ENCODE measurements around the gene IFNLR1. TPM values are rescaled to one million over a fixed set of nuclear protein-coding genes. Genes with fewer than 3 reads are reported as not detected.
"Not testable (repeated sequence)": the region's sequence is repeated elsewhere in the genome, so short reads cannot be mapped to it uniquely, and the experiment has no call there.

IFNLR1 gene
- total and polyA plus RNA-seq, 5 donors from 2014 or later: 0.36 to 2.8 (median 0.67) TPM

- peaks cover 9% of the 10 kb centered on the region for H3K27me3 Mint-ChIP-seq
- no peak overlapping the region for H3K27ac Mint-ChIP-seq
- H3K4me3 Mint-ChIP-seq: no peak overlapping the region
- no peaks in the 10 kb centered on the region for H3K4me1 ChIP-seq (ENCODE audit: control insufficient read depth, insufficient read depth, low read length, poor library complexity, severe bottlenecking)
- H3K9me3 ChIP-seq (ENCODE audit: control insufficient read depth in 2 of 2, low read length in 2 of 2): no peaks in the 10 kb centered on the region
- no peak overlapping the region for H3K27ac ChIP-seq (ENCODE audit: insufficient read depth, low read length, poor library complexity, severe bottlenecking)
- H3K36me3 Mint-ChIP-seq: no peaks in the 10 kb centered on the region
- no peak for ATAC-seq (ENCODE audit: low read depth in 2 of 2)
- peaks cover 0 to 2% (median 0%) of the 10 kb centered on the region in 7 donors for H3K9me3 Mint-ChIP-seq
- H3K27me3 ChIP-seq (ENCODE audit: control insufficient read depth, insufficient read depth, low read length): no peaks in the 10 kb centered on the region
- no peaks in the 10 kb centered on the region for H3K36me3 ChIP-seq (ENCODE audit: control insufficient read depth, insufficient read depth, low read length)
- no peaks in the 10 kb centered on the region for H3K4me1 Mint-ChIP-seq
- no peak for DNase-seq
- no peak overlapping the region for H3K4me3 ChIP-seq (ENCODE audit: low read depth, low read length)
Observed at GRCh38 chr1:24210195-24210627, 23.1 kb upstream of the IFNLR1 start.

- H3K4me1 ChIP-seq (ENCODE audit: control insufficient read depth, insufficient read depth, low read length, poor library complexity, severe bottlenecking): no peaks in the 10 kb centered on the region
- no peak overlapping the region for H3K27ac Mint-ChIP-seq
- no peak overlapping the region for H3K27ac ChIP-seq (ENCODE audit: insufficient read depth, low read length, poor library complexity, severe bottlenecking)
- peaks cover 4% of the 10 kb centered on the region for H3K27me3 Mint-ChIP-seq
- DNase-seq (no peak), ATAC-seq (ENCODE audit: low read depth in 2 of 2) (no peak)
- no peak overlapping the region for H3K4me3 ChIP-seq (ENCODE audit: low read depth, low read length)
- no peaks in the 10 kb centered on the region for H3K36me3 ChIP-seq (ENCODE audit: control insufficient read depth, insufficient read depth, low read length)
- H3K27me3 ChIP-seq (ENCODE audit: control insufficient read depth, insufficient read depth, low read length): no peaks in the 10 kb centered on the region
- H3K36me3 Mint-ChIP-seq: no peaks in the 10 kb centered on the region
- peaks cover 0 to 2% (median 0%) of the 10 kb centered on the region in 7 donors for H3K9me3 Mint-ChIP-seq
- H3K4me1 Mint-ChIP-seq: no peaks in the 10 kb centered on the region
- no peak overlapping the region for H3K4me3 Mint-ChIP-seq
- no peaks in the 10 kb centered on the region for H3K9me3 ChIP-seq (ENCODE audit: control insufficient read depth in 2 of 2, low read length in 2 of 2)
Observed at GRCh38 chr1:24209097-24209496, 22.0 kb upstream of the IFNLR1 start.

GRCh38 chr1:24207709-24208108 lies 20.6 kb upstream of the IFNLR1 start:
- no peaks in the 10 kb centered on the region for H3K9me3 Mint-ChIP-seq
- peaks cover 0 to 9% (median 1%) of the 10 kb centered on the region in 4 donors for H3K4me1 Mint-ChIP-seq
- no peaks in the 10 kb centered on the region for H3K9me3 ChIP-seq (ENCODE audit: control insufficient read depth in 2 of 2, low read length in 2 of 2)
- H3K27ac Mint-ChIP-seq: peak overlapping the region in 1 of 3 donors; percentile 17
- peaks cover 11% of the 10 kb centered on the region for H3K4me1 ChIP-seq (ENCODE audit: control insufficient read depth, insufficient read depth, low read length, poor library complexity, severe bottlenecking)
- no peak overlapping the region for H3K4me3 Mint-ChIP-seq
- no peak overlapping the region for H3K4me3 ChIP-seq (ENCODE audit: low read depth, low read length)
- no peaks in the 10 kb centered on the region for H3K36me3 Mint-ChIP-seq
- no peak overlapping the region for H3K27ac ChIP-seq (ENCODE audit: insufficient read depth, low read length, poor library complexity, severe bottlenecking)
- ATAC-seq (ENCODE audit: low read depth in 2 of 2) (no peak), DNase-seq (no peak)
- no peaks in the 10 kb centered on the region for H3K36me3 ChIP-seq (ENCODE audit: control insufficient read depth, insufficient read depth, low read length)
- no peaks in the 10 kb centered on the region for H3K27me3 ChIP-seq (ENCODE audit: control insufficient read depth, insufficient read depth, low read length)
- H3K27me3 Mint-ChIP-seq: peaks cover 4% of the 10 kb centered on the region

GRCh38 chr1:24207395-24207687 lies 20.3 kb upstream of the IFNLR1 start:
- not testable (repeated sequence) for H3K9me3 ChIP-seq (ENCODE audit: control insufficient read depth in 2 of 2, low read length in 2 of 2); H3K36me3 Mint-ChIP-seq; H3K27ac Mint-ChIP-seq; H3K4me3 Mint-ChIP-seq; H3K4me1 Mint-ChIP-seq; H3K27me3 ChIP-seq (ENCODE audit: control insufficient read depth, insufficient read depth, low read length); ATAC-seq (ENCODE audit: low read depth in 2 of 2); H3K27ac ChIP-seq (ENCODE audit: insufficient read depth, low read length, poor library complexity, severe bottlenecking); H3K27me3 Mint-ChIP-seq; H3K9me3 Mint-ChIP-seq; H3K36me3 ChIP-seq (ENCODE audit: control insufficient read depth, insufficient read depth, low read length); H3K4me3 ChIP-seq (ENCODE audit: low read depth, low read length); DNase-seq
- peaks cover 11% of the 10 kb centered on the region for H3K4me1 ChIP-seq (ENCODE audit: control insufficient read depth, insufficient read depth, low read length, poor library complexity, severe bottlenecking)

GRCh38 chr1:24206516-24207394 lies 19.7 kb upstream of the IFNLR1 start:
- no peak overlapping the region for H3K4me3 ChIP-seq (ENCODE audit: low read depth, low read length)
- Mint-ChIP-seq H3K27ac (no peak overlapping the region), H3K36me3 (no peaks in the 10 kb centered on the region), H3K4me1 (peaks cover 0 to 9% (median 4%) of the 10 kb centered on the region in 4 donors), H3K9me3 (no peaks in the 10 kb centered on the region), H3K27me3 (peaks cover 4% of the 10 kb centered on the region), H3K4me3 (no peak overlapping the region)
- no peaks in the 10 kb centered on the region for H3K36me3 ChIP-seq (ENCODE audit: control insufficient read depth, insufficient read depth, low read length)
- no peaks in the 10 kb centered on the region for H3K27me3 ChIP-seq (ENCODE audit: control insufficient read depth, insufficient read depth, low read length)
- peaks cover 11% of the 10 kb centered on the region for H3K4me1 ChIP-seq (ENCODE audit: control insufficient read depth, insufficient read depth, low read length, poor library complexity, severe bottlenecking)
- DNase-seq (no peak), ATAC-seq (ENCODE audit: low read depth in 2 of 2) (no peak)
- no peak overlapping the region for H3K27ac ChIP-seq (ENCODE audit: insufficient read depth, low read length, poor library complexity, severe bottlenecking)
- no peaks in the 10 kb centered on the region for H3K9me3 ChIP-seq (ENCODE audit: control insufficient read depth in 2 of 2, low read length in 2 of 2)

GRCh38 chr1:24206083-24206464 lies 19.0 kb upstream of the IFNLR1 start:
- no peak overlapping the region for H3K27ac Mint-ChIP-seq
- no peak for ATAC-seq (ENCODE audit: low read depth in 2 of 2)
- peaks cover 11% of the 10 kb centered on the region for H3K4me1 ChIP-seq (ENCODE audit: control insufficient read depth, insufficient read depth, low read length, poor library complexity, severe bottlenecking)
- H3K9me3 Mint-ChIP-seq: no peaks in the 10 kb centered on the region
- no peak for DNase-seq
- no peaks in the 10 kb centered on the region for H3K36me3 ChIP-seq (ENCODE audit: control insufficient read depth, insufficient read depth, low read length)
- H3K4me3 ChIP-seq (ENCODE audit: low read depth, low read length): no peak overlapping the region
- no peaks in the 10 kb centered on the region for H3K27me3 ChIP-seq (ENCODE audit: control insufficient read depth, insufficient read depth, low read length)
- H3K36me3 Mint-ChIP-seq: no peaks in the 10 kb centered on the region
- no peaks in the 10 kb centered on the region for H3K9me3 ChIP-seq (ENCODE audit: control insufficient read depth in 2 of 2, low read length in 2 of 2)
- H3K4me3 Mint-ChIP-seq: no peak overlapping the region
- no peaks in the 10 kb centered on the region for H3K27me3 Mint-ChIP-seq
- no peak overlapping the region for H3K27ac ChIP-seq (ENCODE audit: insufficient read depth, low read length, poor library complexity, severe bottlenecking)
- peaks cover 0 to 9% (median 4%) of the 10 kb centered on the region in 4 donors for H3K4me1 Mint-ChIP-seq

GRCh38 chr1:24205345-24206082 lies 18.4 kb upstream of the IFNLR1 start:
- H3K4me3 Mint-ChIP-seq: no peak overlapping the region
- Histone ChIP-seq H3K9me3 (ENCODE audit: control insufficient read depth in 2 of 2, low read length in 2 of 2) (no peaks in the 10 kb centered on the region), H3K27me3 (ENCODE audit: control insufficient read depth, insufficient read depth, low read length) (no peaks in the 10 kb centered on the region), H3K36me3 (ENCODE audit: control insufficient read depth, insufficient read depth, low read length) (no peaks in the 10 kb centered on the region), H3K27ac (ENCODE audit: insufficient read depth, low read length, poor library complexity, severe bottlenecking) (no peak overlapping the region), H3K4me3 (ENCODE audit: low read depth, low read length) (no peak overlapping the region), H3K4me1 (ENCODE audit: control insufficient read depth, insufficient read depth, low read length, poor library complexity, severe bottlenecking) (peaks cover 11% of the 10 kb centered on the region)
- no peaks in the 10 kb centered on the region for H3K36me3 Mint-ChIP-seq
- no peaks in the 10 kb centered on the region for H3K9me3 Mint-ChIP-seq
- no peak for DNase-seq
- peaks cover 0 to 9% (median 4%) of the 10 kb centered on the region in 4 donors for H3K4me1 Mint-ChIP-seq
- no peaks in the 10 kb centered on the region for H3K27me3 Mint-ChIP-seq
- no peak for ATAC-seq (ENCODE audit: low read depth in 2 of 2)
- H3K27ac Mint-ChIP-seq: no peak overlapping the region

Data from CD4-positive, CD25-positive, alpha-beta regulatory T cell (primary cell).